Measurements from ENCODE around the gene TMEM63A.
"Not testable (repeated sequence)": the region's sequence is repeated elsewhere in the genome, so short reads cannot be mapped to it uniquely, and the experiment has no call there.

GRCh38 chr1:225796097-225796496 is 86.1 kb downstream of the TMEM63A start:
- not testable (repeated sequence) for TF ChIP-seq CTCF, POLR2A (IDR thresholded peaks at IDR 0.05)

All from uterus (tissue), 2 donors.